HepG2 (cell line): ENCODE results near the gene HERC6. TPM values are rescaled to one million over a fixed set of nuclear protein-coding genes. Genes with fewer than 3 reads are reported as not detected.

Source experiments
- ATAC-seq: fragments of 200-7000 bp; cut with Tn5 transposase; 3 replicates; pipeline ENCODE4 v1.9.1; 2020; ENCODE audit warnings: mild to moderate bottlenecking, moderate library complexity
- BruUV-seq: library from RNA; stranded (reverse); fragments of 400-500 nt; replicated peaks from 2 replicates; lab custom pipeline; 2021; lab: Mats Ljungman, UMichigan
- CTCF ChIA-PET: fragments of 300-600 bp; formaldehyde crosslinking; extraction: SDS; loops from one replicate; lab custom pipeline; 2021; ENCODE audit warnings: low total read pairs, inconsistent platforms, low intra/inter-chr PET ratio; lab: Yijun Ruan, JAX
- POLR2A ChIA-PET: fragments of 350-600 bp; sonication (Branson Sonifier 250); formaldehyde crosslinking; loops from one replicate; lab custom pipeline; 2020; ENCODE audit warnings: antibody characterized with exemption, inconsistent platforms; lab: Yijun Ruan, JAX
- DNase-seq: peaks from one replicate; pipeline ENCODE4 v3.0.0-alpha.2; 2015; ENCODE audit warnings: low spot score
- FAIRE-seq: peaks from 3 replicates; lab custom pipeline; 2011; peaks lifted over from hg19 to GRCh38; lab: Jason Lieb, UNC
- H2AFZ ChIP-seq: one replicate; pipeline ENCODE4 v1.6.1; 2011; ENCODE audit warnings: low read length, inconsistent platforms
- H3K27ac ChIP-seq: fragments of 300-600 bp; 3 replicates; pipeline ENCODE4 v1.8.0; 2011; ENCODE audit warnings: mixed run types, mild to moderate bottlenecking, mixed read lengths, low read length, inconsistent platforms; ENCODE audit not compliant: insufficient read depth; ENCODE audit errors: extremely low read length
- H3K27me3 ChIP-seq, 2 experiments: fragments of 200-600 bp in 1 of 2; 2 replicates in 1 of 2; 3 replicates in 1 of 2; pipeline versions ENCODE4 v1.6.0 to v1.8.0; 2011; ENCODE audit warnings: low read length in 2 of 2, mild to moderate bottlenecking in 2 of 2, moderate library complexity in 2 of 2, inconsistent platforms in 1 of 2; ENCODE audit not compliant: insufficient read depth in 2 of 2, control insufficient read depth in 1 of 2
- H3K36me3 ChIP-seq, 2 experiments: fragments of 200-600 bp in 1 of 2; replicated peaks in 1 of 2; 2 replicates in 1 of 2; 3 replicates in 1 of 2; pipeline versions ENCODE4 v1.5.1 to v1.8.0; 2011; ENCODE audit warnings: low read length in 2 of 2, inconsistent platforms in 1 of 2; ENCODE audit not compliant: insufficient read depth in 2 of 2, control insufficient read depth in 1 of 2
- H3K4me1 ChIP-seq: 2 replicates; pipeline ENCODE4 v1.5.1; 2012; ENCODE audit warnings: low read length, inconsistent platforms; ENCODE audit not compliant: insufficient read depth
- H3K4me2 ChIP-seq: 2 replicates; pipeline ENCODE4 v1.6.0; 2011; ENCODE audit warnings: low read depth, low read length, inconsistent platforms
- H3K4me3 ChIP-seq, 3 experiments: fragments of 200-600 bp in 1 of 3; sonication (generic), shearing (Covaris generic) in 1 of 3; replicated peaks in 1 of 3; 2 replicates each; pipeline ENCODE4 v1.5.1; 2011 to 2016; ENCODE audit warnings: low read length in 3 of 3, inconsistent platforms in 2 of 3, low read depth in 2 of 3, mild to moderate bottlenecking in 2 of 3, control low read depth in 1 of 3, mixed read lengths in 1 of 3; ENCODE audit not compliant: insufficient read depth in 1 of 3
- H3K79me2 ChIP-seq: one replicate; pipeline ENCODE4 v1.6.1; 2011; ENCODE audit warnings: low read length, inconsistent platforms; ENCODE audit not compliant: insufficient read depth
- H3K9ac ChIP-seq: 2 replicates; pipeline ENCODE4 v1.6.0; 2011; ENCODE audit warnings: mild to moderate bottlenecking, low read depth, low read length, inconsistent platforms; ENCODE audit not compliant: insufficient read depth
- H3K9me3 ChIP-seq: 2 replicates; pipeline ENCODE4 v1.5.1; 2012; ENCODE audit warnings: mild to moderate bottlenecking, low read length
- H4K20me1 ChIP-seq: 2 replicates; pipeline ENCODE4 v1.6.0; 2011; ENCODE audit warnings: inconsistent platforms, mild to moderate bottlenecking, low read length, moderate library complexity; ENCODE audit not compliant: insufficient read depth
- ARHGAP35 ChIP-seq: sonication (generic); formaldehyde crosslinking; IDR thresholded peaks from 2 replicates; pipeline ENCODE4 v1.9.0; 2022; ENCODE audit warnings: mild to moderate bottlenecking, inconsistent platforms, moderate library complexity, missing genetic modification reagents, borderline replicate concordance
- CENPX ChIP-seq: sonication (generic); formaldehyde crosslinking; IDR thresholded peaks from 2 replicates; pipeline ENCODE4 v1.9.0; 2021; ENCODE audit warnings: mild to moderate bottlenecking, missing genetic modification reagents, moderate library complexity
- ELF4 ChIP-seq: sonication (generic); formaldehyde crosslinking; IDR thresholded peaks from 2 replicates; pipeline ENCODE4 v1.5.0; 2020; ENCODE audit warnings: missing genetic modification reagents, mild to moderate bottlenecking, moderate library complexity, borderline replicate concordance
- MAF1 ChIP-seq: sonication (generic); formaldehyde crosslinking; IDR thresholded peaks from 2 replicates; pipeline ENCODE4 v1.5.0; 2020; ENCODE audit warnings: missing genetic modification reagents, borderline replicate concordance
- ZNF124 ChIP-seq: sonication (generic); formaldehyde crosslinking; IDR thresholded peaks from 2 replicates; pipeline ENCODE4 v1.4.0; 2020; ENCODE audit warnings: missing genetic modification reagents
- ZNF564 ChIP-seq: sonication (generic); formaldehyde crosslinking; IDR thresholded peaks from 2 replicates; pipeline ENCODE4 v1.8.1; 2023; ENCODE audit warnings: mild to moderate bottlenecking, missing genetic modification reagents
- WGBS: methylation state at CpG from one replicate; pipeline ENCODE4 v1.1.6; 2017; ENCODE audit warnings: low lambda C conversion rate; 5-methylcytosine and 5-hydroxymethylcytosine counted together
- in situ Hi-C: cut with HindIII; loops from 2 replicates; pipeline ENCODE4 v1.10.0; 2017; ENCODE audit warnings: low pct_unique_long_range_greater_than_20kb; ENCODE audit not compliant: extremely low pct_ligation_motif_present
- intact Hi-C: fragments of 100-400 bp; cut with micrococcal nuclease; formaldehyde crosslinking; loops from one replicate; pipeline ENCODE4 v1.10.0; 2022; ENCODE audit not compliant: unreplicated experiment
- polyA plus RNA-seq, 8 experiments: library from polyadenylated mRNA; depleted of rRNA in 3 of 8; stranded (reverse) in 7 of 8; unstranded in 1 of 8; fragments of >200 nt; fragmentation: Illumina TruSeq in 4 of 8; extraction: Trizol in 4 of 8; gene quantifications; 2 replicates each; pipeline versions ENCODE4 v1.2.1 to v1.2.3, GENCODE V29; 2011 to 2016; ENCODE audit warnings: low read depth in 4 of 8, missing spikeins in 1 of 8, mixed read lengths in 1 of 8; ENCODE audit not compliant: insufficient read depth in 1 of 8
- total RNA-seq, 5 experiments: library from RNA; depleted of rRNA; stranded (reverse); fragments of >200 nt; fragmentation: Illumina TruSeq; extraction: Trizol; gene quantifications; 2 replicates each; pipeline ENCODE4 v1.2.3, GENCODE V29; 2016; ENCODE audit warnings: low read depth in 1 of 5
- TF ChIP-seq, protein P1 (sequence below): sonication (generic); formaldehyde crosslinking; IDR thresholded peaks from 2 replicates; pipeline ENCODE4 v1.5.0; 2020; ENCODE audit warnings: missing genetic modification reagents
- TF ChIP-seq, protein P2 (sequence below): sonication (generic); formaldehyde crosslinking; IDR thresholded peaks from 2 replicates; pipeline ENCODE4 v1.5.1; 2020; ENCODE audit warnings: mild to moderate bottlenecking, missing genetic modification reagents, borderline replicate concordance
- TF ChIP-seq, protein P3 (sequence below): sonication (generic); formaldehyde crosslinking; IDR thresholded peaks from 2 replicates; pipeline ENCODE4 v1.5.0; 2020; ENCODE audit warnings: mild to moderate bottlenecking, missing genetic modification reagents, moderate library complexity
- TF ChIP-seq, protein P4 (sequence below): sonication (generic); formaldehyde crosslinking; IDR thresholded peaks from 2 replicates; pipeline ENCODE4 v1.4.0; 2020; ENCODE audit warnings: mild to moderate bottlenecking, missing genetic modification reagents

The HERC6 gene
- total and polyA plus RNA-seq, 2 of the 13 experiments (the other 11 are each of a cell fraction or from before 2014, with no cell fraction given) = 0.50 to 2.0 TPM

DNA sequence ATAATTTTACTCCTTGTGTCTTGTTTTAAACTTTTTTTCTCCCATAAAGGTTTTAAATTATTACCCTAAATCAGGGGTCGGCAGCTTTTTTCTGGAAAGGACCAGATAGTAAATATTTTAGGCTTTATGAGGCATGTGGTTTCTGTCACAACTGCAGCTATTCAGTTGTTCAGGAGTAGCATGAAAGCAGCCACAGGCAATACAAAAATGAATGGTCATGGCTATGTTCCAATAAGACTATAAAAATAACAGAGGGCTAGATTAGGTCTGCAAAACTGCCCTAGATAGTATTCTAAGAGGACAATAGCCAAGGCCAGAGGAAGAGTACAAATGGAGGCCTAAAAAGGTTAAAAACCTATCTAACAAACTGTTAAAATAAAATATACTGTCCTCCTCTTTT is 102.9 kb downstream of the HERC6 start:
- no peak overlapping the region for H2AFZ ChIP-seq
- H3K27ac ChIP-seq = no peak overlapping the region
- no peak overlapping the region for H3K4me3 ChIP-seq
- H3K27me3 ChIP-seq = no peaks in the 10 kb centered on the region
- peaks cover 19% of the 10 kb centered on the region for H3K4me1 ChIP-seq
- no peaks in the 10 kb centered on the region for H3K9me3 ChIP-seq
- intact Hi-C loops (no loop called here), in situ Hi-C loops (no loop called here)
- no TSS peak for BruUV-seq
- ChIA-PET POLR2A (no interaction called here), CTCF (no interaction called here)
- 41% methylated on average over 1 of the region's 1 CpG for WGBS
- no peak for DNase-seq
- no peaks in the 10 kb centered on the region for H4K20me1 ChIP-seq
- H3K79me2 ChIP-seq = no peaks in the 10 kb centered on the region
- ATAC-seq = no peak
- H3K9ac ChIP-seq = no peak overlapping the region
- H3K36me3 ChIP-seq = no peaks in the 10 kb centered on the region
- FAIRE-seq = no peak
- no peak overlapping the region for H3K4me2 ChIP-seq
- TF ChIP-seq, protein P1, sequence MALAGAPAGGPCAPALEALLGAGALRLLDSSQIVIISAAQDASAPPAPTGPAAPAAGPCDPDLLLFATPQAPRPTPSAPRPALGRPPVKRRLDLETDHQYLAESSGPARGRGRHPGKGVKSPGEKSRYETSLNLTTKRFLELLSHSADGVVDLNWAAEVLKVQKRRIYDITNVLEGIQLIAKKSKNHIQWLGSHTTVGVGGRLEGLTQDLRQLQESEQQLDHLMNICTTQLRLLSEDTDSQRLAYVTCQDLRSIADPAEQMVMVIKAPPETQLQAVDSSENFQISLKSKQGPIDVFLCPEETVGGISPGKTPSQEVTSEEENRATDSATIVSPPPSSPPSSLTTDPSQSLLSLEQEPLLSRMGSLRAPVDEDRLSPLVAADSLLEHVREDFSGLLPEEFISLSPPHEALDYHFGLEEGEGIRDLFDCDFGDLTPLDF = no peak
- TF ChIP-seq ELF4 (CRISPR knock-in tag) = no peak
- TF ChIP-seq, protein P2, sequence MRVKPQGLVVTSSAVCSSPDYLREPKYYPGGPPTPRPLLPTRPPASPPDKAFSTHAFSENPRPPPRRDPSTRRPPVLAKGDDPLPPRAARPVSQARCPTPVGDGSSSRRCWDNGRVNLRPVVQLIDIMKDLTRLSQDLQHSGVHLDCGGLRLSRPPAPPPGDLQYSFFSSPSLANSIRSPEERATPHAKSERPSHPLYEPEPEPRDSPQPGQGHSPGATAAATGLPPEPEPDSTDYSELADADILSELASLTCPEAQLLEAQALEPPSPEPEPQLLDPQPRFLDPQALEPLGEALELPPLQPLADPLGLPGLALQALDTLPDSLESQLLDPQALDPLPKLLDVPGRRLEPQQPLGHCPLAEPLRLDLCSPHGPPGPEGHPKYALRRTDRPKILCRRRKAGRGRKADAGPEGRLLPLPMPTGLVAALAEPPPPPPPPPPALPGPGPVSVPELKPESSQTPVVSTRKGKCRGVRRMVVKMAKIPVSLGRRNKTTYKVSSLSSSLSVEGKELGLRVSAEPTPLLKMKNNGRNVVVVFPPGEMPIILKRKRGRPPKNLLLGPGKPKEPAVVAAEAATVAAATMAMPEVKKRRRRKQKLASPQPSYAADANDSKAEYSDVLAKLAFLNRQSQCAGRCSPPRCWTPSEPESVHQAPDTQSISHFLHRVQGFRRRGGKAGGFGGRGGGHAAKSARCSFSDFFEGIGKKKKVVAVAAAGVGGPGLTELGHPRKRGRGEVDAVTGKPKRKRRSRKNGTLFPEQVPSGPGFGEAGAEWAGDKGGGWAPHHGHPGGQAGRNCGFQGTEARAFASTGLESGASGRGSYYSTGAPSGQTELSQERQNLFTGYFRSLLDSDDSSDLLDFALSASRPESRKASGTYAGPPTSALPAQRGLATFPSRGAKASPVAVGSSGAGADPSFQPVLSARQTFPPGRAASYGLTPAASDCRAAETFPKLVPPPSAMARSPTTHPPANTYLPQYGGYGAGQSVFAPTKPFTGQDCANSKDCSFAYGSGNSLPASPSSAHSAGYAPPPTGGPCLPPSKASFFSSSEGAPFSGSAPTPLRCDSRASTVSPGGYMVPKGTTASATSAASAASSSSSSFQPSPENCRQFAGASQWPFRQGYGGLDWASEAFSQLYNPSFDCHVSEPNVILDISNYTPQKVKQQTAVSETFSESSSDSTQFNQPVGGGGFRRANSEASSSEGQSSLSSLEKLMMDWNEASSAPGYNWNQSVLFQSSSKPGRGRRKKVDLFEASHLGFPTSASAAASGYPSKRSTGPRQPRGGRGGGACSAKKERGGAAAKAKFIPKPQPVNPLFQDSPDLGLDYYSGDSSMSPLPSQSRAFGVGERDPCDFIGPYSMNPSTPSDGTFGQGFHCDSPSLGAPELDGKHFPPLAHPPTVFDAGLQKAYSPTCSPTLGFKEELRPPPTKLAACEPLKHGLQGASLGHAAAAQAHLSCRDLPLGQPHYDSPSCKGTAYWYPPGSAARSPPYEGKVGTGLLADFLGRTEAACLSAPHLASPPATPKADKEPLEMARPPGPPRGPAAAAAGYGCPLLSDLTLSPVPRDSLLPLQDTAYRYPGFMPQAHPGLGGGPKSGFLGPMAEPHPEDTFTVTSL (CRISPR knock-in tag) = no peak
- no peak for TF ChIP-seq MAF1 (CRISPR knock-in tag)
- TF ChIP-seq, protein P3, sequence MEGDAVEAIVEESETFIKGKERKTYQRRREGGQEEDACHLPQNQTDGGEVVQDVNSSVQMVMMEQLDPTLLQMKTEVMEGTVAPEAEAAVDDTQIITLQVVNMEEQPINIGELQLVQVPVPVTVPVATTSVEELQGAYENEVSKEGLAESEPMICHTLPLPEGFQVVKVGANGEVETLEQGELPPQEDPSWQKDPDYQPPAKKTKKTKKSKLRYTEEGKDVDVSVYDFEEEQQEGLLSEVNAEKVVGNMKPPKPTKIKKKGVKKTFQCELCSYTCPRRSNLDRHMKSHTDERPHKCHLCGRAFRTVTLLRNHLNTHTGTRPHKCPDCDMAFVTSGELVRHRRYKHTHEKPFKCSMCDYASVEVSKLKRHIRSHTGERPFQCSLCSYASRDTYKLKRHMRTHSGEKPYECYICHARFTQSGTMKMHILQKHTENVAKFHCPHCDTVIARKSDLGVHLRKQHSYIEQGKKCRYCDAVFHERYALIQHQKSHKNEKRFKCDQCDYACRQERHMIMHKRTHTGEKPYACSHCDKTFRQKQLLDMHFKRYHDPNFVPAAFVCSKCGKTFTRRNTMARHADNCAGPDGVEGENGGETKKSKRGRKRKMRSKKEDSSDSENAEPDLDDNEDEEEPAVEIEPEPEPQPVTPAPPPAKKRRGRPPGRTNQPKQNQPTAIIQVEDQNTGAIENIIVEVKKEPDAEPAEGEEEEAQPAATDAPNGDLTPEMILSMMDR = no peak
- no peak for TF ChIP-seq ZNF564 (CRISPR knock-in tag)
- TF ChIP-seq ARHGAP35 (CRISPR knock-in tag) = no peak
- no peak for TF ChIP-seq ZNF124 (CRISPR knock-in tag)
- no peak for TF ChIP-seq CENPX
- TF ChIP-seq, protein P4, sequence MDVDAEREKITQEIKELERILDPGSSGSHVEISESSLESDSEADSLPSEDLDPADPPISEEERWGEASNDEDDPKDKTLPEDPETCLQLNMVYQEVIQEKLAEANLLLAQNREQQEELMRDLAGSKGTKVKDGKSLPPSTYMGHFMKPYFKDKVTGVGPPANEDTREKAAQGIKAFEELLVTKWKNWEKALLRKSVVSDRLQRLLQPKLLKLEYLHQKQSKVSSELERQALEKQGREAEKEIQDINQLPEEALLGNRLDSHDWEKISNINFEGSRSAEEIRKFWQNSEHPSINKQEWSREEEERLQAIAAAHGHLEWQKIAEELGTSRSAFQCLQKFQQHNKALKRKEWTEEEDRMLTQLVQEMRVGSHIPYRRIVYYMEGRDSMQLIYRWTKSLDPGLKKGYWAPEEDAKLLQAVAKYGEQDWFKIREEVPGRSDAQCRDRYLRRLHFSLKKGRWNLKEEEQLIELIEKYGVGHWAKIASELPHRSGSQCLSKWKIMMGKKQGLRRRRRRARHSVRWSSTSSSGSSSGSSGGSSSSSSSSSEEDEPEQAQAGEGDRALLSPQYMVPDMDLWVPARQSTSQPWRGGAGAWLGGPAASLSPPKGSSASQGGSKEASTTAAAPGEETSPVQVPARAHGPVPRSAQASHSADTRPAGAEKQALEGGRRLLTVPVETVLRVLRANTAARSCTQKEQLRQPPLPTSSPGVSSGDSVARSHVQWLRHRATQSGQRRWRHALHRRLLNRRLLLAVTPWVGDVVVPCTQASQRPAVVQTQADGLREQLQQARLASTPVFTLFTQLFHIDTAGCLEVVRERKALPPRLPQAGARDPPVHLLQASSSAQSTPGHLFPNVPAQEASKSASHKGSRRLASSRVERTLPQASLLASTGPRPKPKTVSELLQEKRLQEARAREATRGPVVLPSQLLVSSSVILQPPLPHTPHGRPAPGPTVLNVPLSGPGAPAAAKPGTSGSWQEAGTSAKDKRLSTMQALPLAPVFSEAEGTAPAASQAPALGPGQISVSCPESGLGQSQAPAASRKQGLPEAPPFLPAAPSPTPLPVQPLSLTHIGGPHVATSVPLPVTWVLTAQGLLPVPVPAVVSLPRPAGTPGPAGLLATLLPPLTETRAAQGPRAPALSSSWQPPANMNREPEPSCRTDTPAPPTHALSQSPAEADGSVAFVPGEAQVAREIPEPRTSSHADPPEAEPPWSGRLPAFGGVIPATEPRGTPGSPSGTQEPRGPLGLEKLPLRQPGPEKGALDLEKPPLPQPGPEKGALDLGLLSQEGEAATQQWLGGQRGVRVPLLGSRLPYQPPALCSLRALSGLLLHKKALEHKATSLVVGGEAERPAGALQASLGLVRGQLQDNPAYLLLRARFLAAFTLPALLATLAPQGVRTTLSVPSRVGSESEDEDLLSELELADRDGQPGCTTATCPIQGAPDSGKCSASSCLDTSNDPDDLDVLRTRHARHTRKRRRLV (CRISPR knock-in tag) = no peak
